Muscle layer of colon (tissue), 2 donors: ENCODE results near the gene BMP8A.
"Not testable (repeated sequence)": the region's sequence is repeated elsewhere in the genome, so short reads cannot be mapped to it uniquely, and the experiment has no call there.

ENCODE experiments used
- H3K27ac ChIP-seq: one replicate; pipeline ENCODE4 v1.7.0; 2013; ENCODE audit warnings: low read depth, mild to moderate bottlenecking, low read length, moderate library complexity
- H3K27me3 ChIP-seq, 2 donors: one replicate each; pipeline ENCODE4 v1.7.0; 2013; ENCODE audit warnings: low read length in 2 of 2, mild to moderate bottlenecking in 2 of 2; ENCODE audit not compliant: insufficient read depth in 2 of 2, control insufficient read depth in 1 of 2
- H3K36me3 ChIP-seq: one replicate; pipeline ENCODE4 v1.7.0; 2013; ENCODE audit warnings: mild to moderate bottlenecking, low read length; ENCODE audit not compliant: insufficient read depth
- H3K4me1 ChIP-seq: one replicate; pipeline ENCODE4 v1.7.0; 2013; ENCODE audit warnings: mild to moderate bottlenecking, low read length; ENCODE audit not compliant: insufficient read depth
- H3K4me3 ChIP-seq, 2 donors: one replicate each; pipeline ENCODE4 v1.7.0; 2013; ENCODE audit warnings: low read length in 2 of 2, low read depth in 1 of 2, mild to moderate bottlenecking in 1 of 2, moderate library complexity in 1 of 2
- H3K9ac ChIP-seq: one replicate; pipeline ENCODE4 v1.7.0; 2013; ENCODE audit warnings: low read length
- H3K9me3 ChIP-seq: one replicate; pipeline ENCODE4 v1.7.0; 2013; ENCODE audit warnings: mild to moderate bottlenecking, low read length
- donor health status: abdominal sarcoma.
- donor health status: Adenocarcinoma of cecum.

BMP8A gene

DNA sequence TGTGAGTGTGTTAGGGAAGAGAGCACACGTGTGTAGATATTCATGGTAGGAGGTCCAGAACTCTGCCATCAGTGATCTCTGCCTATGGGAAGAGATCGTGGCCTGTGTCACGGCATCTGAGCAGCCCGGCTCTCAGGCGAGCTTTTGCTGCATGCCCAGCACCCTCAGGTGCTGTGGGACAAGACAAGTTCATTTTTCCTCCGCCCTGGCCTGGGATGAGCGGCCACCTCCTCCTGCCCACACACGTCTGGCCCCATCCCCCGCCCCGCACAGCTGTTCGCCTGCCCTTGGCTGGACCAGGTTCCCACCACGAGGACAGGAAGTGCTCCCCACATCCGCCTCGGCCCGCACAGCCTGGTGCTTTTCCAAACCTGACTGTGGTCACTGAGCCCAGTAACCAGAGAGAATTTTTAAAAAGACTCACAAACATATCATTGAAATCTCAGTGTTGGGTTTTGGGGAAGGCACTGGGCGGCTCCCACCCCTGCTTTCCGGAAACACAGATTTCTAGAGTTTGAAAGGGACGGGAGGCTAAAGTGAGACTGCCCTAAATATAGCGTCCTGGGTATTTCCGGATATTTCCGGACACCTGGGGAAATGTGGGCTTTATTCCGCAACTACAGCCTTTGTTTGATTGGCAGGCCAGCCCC, 18.0 kb downstream of the BMP8A start:
- Histone ChIP-seq H3K27ac (no peak overlapping the region), H3K9ac (no peak overlapping the region), H3K27me3 (no peaks in the 10 kb centered on the region), H3K4me3 (no peak overlapping the region), H3K36me3 (no peaks in the 10 kb centered on the region), H3K9me3 (no peaks in the 10 kb centered on the region), H3K4me1 (no peaks in the 10 kb centered on the region)

DNA sequence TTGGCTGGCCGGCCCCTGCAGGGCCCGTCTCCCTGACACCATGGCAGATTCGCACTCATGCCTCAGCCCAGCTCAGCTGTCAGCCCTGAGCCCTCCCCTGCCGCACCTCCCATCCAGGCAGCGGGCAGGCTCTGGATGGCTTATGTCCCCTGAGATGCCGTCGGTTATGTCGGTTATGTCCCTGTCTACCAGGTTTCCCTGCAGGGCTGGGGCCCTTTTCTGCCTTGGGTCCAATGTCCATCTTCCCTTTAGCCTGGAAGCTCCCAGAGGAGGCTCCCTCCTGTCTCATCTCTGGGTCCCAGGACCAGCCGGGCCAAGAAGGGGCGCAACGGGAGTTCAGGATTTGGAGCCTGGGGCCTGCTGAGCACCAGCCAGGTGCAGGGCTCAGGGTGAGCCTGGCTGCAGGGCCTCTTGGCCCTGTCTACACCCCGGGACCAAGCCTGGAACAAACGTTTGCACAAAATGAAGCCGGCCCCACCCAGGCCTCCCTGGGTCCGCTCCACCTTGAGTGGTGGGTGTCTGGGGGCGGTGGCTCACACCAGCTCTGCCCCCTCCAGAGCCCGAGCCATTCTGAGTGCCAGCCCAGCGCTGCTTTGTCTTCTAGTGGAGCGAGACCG, 19.2 kb downstream of the BMP8A start:
- not testable (repeated sequence) for H3K27ac ChIP-seq, H3K4me1 ChIP-seq, H3K4me3 ChIP-seq, H3K36me3 ChIP-seq, H3K9ac ChIP-seq, H3K9me3 ChIP-seq, H3K27me3 ChIP-seq

DNA sequence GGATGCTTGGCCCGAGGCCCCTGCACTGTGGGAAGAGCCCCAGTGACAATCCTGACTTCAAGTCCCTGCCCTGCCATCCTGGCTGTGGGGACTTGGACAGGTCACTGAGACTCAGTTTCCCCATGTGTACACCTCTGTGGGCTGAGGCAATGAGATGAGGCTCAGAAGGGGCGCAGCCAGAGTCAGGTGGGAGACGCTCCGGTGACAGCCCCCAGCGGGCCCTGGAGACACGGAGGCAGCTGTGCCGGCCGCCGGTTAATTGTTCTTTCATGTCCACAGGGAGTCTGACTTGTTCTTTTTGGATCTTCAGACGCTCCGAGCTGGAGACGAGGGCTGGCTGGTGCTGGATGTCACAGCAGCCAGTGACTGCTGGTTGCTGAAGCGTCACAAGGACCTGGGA, 20.0 kb downstream of the BMP8A start:
- not testable (repeated sequence) for H3K9me3 ChIP-seq

DNA sequence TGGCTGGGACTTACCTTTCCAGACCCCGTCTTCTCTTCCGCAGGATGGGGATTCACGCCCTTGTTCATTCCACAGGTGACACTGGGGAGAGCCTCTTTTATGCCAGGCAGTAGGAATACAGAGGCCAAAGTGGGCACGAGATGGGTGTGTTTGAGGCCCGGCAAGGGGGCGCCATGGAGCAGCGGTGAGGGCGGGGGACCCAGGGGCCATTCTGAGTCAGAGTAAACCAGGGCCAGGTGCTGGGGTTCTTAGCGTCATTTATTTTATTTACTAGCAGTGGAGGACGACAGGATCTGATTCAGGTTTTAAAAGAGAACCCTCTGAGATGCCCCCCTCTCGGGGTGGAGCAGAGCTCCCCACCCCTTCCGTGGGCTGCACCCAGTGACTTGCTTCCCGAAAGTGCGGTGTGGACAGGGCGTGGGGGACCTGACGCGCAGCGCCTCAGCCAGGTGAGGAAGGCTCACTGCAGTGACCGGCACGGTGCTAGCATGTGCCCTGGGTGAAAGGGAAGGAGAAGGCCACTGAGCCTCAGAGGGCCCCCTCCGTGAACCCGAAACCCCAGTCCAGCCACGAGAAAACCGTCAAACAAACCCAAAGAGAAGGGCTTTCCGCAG, 20.9 kb downstream of the BMP8A start:
- not testable (repeated sequence) for H3K9me3 ChIP-seq, H3K27me3 ChIP-seq, H3K27ac ChIP-seq, H3K9ac ChIP-seq, H3K4me3 ChIP-seq, H3K4me1 ChIP-seq, H3K36me3 ChIP-seq

More for the DNA sequence above, 20.0 kb downstream of the BMP8A start:
- H3K36me3 ChIP-seq, H3K4me1 ChIP-seq, H3K4me3 ChIP-seq, H3K27ac ChIP-seq, H3K9ac ChIP-seq, H3K27me3 ChIP-seq: not testable (repeated sequence)

DNA sequence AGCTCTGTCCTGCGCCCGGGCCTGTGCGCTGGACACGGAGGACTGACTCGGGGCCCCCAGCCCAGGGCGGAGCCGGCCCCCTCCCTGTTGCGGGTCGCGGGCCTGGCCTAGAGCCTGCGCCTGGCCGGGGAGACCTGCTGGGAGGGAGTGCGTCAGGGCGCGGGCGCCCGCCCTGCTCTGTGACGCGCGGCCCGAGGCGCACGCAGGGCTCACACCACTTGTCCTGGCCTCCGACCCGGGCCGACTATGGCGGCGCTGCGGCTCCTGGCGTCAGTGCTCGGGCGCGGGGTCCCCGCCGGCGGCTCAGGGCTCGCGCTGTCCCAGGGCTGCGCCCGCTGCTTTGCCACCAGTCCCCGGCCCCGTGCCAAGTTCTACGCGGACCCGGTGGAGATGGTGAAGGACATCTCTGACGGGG, 23.3 kb downstream of the BMP8A start:
- not testable (repeated sequence) for H3K9me3 ChIP-seq, H3K4me1 ChIP-seq, H3K36me3 ChIP-seq, H3K4me3 ChIP-seq, H3K27ac ChIP-seq, H3K27me3 ChIP-seq, H3K9ac ChIP-seq

DNA sequence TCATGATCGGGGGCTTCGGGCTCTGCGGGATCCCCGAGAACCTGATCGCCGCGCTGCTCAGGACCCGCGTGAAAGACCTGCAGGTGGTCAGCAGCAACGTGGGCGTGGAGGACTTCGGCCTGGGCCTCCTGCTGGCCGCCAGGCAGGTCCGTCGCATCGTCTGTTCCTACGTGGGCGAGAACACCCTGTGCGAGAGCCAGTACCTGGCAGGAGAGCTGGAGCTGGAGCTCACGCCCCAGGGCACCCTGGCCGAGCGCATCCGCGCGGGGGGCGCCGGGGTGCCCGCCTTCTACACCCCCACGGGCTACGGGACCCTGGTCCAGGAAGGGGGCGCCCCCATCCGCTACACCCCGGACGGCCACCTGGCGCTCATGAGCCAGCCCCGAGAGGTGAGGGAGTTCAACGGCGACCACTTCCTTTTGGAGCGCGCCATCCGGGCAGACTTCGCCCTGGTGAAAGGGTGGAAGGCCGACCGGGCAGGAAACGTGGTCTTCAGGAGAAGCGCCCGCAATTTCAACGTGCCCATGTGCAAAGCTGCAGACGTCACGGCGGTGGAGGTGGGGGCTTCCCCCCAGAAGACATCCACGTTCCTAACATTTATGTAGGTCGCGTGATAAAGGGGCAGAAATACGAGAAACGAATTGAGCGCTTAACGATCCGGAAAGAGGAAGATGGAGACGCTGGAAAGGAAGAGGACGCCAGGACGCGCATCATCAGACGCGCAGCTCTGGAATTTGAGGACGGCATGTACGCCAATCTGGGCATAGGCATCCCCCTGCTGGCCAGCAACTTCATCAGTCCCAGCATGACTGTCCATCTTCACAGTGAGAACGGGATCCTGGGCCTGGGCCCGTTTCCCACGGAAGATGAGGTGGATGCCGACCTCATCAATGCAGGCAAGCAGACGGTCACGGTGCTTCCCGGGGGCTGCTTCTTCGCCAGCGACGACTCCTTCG, 24.0 kb downstream of the BMP8A start:
- not testable (repeated sequence) for H3K9ac ChIP-seq, H3K4me3 ChIP-seq, H3K27ac ChIP-seq, H3K4me1 ChIP-seq, H3K27me3 ChIP-seq, H3K9me3 ChIP-seq, H3K36me3 ChIP-seq

DNA sequence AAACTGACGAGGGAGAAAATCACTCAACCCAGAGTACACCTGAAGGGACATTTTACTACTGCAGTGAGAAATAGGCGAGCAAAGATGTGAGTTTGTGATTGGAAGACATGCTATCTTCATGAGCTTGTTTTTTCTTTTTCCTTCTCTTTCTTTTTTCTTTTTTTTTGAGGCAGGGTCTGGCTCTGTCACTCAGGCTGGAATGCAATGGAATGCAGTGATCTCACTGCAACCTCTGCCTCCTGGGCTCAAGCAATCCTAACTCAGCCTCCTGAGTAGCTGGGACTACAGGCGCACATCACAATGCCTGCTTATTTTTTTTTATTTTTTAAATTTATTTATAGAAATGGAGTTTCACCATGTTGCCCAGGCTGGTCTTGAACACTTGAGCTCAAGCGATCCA, 25.4 kb downstream of the BMP8A start:
- H3K27ac ChIP-seq, H3K36me3 ChIP-seq, H3K9me3 ChIP-seq, H3K4me3 ChIP-seq, H3K4me1 ChIP-seq, H3K27me3 ChIP-seq, H3K9ac ChIP-seq: not testable (repeated sequence)

DNA sequence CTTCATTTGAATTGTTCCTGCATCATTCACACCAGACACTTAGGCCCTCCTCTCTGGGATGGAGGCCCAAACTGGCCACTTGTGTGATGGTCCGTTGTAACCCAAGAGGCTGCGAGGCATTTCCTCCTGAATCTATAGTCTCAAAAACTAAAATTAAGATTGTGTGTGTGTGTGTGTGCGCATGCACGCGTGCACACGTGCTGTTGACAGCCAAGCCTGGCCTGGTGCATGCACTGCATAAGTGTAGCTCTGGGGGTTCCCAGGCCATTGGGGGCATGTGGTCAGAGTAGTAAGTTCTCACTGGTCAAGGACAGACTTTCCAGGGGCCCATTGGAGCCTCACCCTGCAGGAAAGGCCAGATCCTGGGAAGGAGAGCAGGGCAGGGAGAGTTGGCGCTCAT, 26.5 kb downstream of the BMP8A start:
- not testable (repeated sequence) for H3K4me3 ChIP-seq, H3K4me1 ChIP-seq, H3K36me3 ChIP-seq, H3K9me3 ChIP-seq, H3K27me3 ChIP-seq, H3K27ac ChIP-seq, H3K9ac ChIP-seq

DNA sequence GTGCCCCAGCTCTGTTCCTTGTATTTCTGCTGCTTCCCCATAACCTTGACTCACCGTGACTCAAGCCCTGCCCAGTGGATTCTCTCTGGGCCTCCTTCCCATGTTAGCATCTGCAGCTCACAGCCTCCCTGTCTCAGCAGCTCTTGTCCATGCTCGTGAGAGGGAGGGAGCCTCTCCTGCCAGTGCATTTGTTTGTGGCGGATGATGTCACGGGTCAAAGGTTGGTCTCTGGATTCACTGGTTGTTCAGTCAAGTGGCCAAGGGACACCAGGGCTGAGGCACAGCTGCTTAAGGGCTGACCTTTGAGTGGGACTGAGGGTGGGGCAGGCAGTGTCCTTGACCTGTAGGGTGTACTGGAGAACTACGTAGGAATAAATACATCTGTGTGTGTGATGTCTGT, 27.9 kb downstream of the BMP8A start:
- not testable (repeated sequence) for H3K27me3 ChIP-seq, H3K9ac ChIP-seq, H3K9me3 ChIP-seq, H3K4me1 ChIP-seq, H3K36me3 ChIP-seq, H3K27ac ChIP-seq, H3K4me3 ChIP-seq

DNA sequence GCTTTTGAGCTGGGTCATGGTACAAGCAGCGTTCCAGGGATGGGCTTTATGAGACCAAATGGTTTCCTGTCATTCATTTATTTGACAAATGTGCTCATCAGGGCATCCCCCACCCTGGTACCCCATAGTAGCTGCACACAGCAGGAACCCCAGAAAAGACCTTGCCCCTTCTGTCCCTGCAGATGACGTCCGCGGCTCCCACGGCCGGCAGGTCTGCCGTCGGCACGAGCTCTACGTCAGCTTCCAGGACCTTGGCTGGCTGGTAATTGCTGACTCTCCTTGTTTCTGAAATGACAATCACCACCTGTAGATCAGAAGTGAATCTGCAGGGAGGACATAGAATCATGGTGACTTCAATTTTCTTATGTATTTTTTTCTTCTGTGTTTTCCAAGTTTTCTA, 30.8 kb downstream of the BMP8A start:
- not testable (repeated sequence) for H3K36me3 ChIP-seq, H3K9ac ChIP-seq, H3K4me1 ChIP-seq, H3K9me3 ChIP-seq, H3K4me3 ChIP-seq, H3K27me3 ChIP-seq, H3K27ac ChIP-seq

DNA sequence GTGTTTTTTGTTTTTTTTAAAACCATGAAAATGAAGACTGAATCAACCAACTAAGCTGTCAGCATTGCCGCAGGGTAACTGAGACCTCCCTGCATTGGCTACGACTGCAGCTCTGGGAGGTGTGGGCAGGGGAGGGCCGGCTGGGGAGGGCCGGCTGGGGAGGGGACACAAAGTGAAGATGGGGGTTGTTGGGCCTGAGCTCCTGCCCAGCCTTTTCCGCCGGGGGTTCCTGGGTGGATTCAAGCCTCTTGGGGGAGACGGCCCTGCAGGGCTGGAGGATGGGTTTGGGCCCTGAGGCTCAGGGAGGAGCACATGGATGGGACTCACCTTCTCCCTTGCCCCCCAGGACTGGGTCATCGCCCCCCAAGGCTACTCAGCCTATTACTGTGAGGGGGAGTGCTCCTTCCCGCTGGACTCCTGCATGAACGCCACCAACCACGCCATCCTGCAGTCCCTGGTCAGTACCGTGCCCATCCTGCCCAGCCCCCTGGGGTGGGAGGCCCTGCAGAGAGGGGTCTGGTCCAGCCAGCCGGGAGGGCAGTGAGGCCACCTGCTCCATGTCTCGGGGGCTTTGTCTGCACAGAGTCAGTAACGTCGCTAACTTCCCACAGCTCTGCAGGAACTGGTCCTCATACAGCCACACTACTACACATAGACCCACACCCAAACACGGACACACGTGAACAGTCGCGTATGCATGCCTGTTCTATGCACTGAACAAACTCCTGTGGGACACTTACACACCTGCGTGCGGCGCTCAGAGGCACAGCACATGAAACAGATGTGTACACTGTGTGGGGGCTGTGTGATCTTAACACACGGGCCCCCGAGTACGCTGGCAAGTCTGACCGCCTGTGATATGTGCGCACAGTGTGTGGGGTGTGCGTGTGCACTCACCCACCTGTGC, 31.5 kb downstream of the BMP8A start:
- H3K4me3 ChIP-seq, result no peak overlapping the region
- no peaks in the 10 kb centered on the region for H3K4me1 ChIP-seq
- H3K36me3 ChIP-seq, result peaks cover 2% of the 10 kb centered on the region
- H3K27me3 ChIP-seq, result no peaks in the 10 kb centered on the region
- no peak overlapping the region for H3K27ac ChIP-seq
- no peak overlapping the region for H3K9ac ChIP-seq
- no peaks in the 10 kb centered on the region for H3K9me3 ChIP-seq
